Chondrocyte (in vitro differentiated cells): ENCODE measurements around the gene TFPI. TPM values are rescaled to one million over a fixed set of nuclear protein-coding genes. Genes with fewer than 3 reads are reported as not detected.

Source experiments
- DNase-seq: peaks from one replicate; pipeline ENCODE4 v3.0.0; 2021; ENCODE audit warnings: mixed read lengths, low spot score
- H3K27ac Mint-ChIP-seq: one replicate; pipeline ENCODE4 v1.8.0; 2021; ENCODE audit warnings: mild to moderate bottlenecking, moderate library complexity, mixed read lengths; ENCODE audit not compliant: unreplicated experiment
- H3K27me3 Mint-ChIP-seq: 2 replicates; pipeline ENCODE4 v1.8.0; 2021; ENCODE audit warnings: low read depth, mixed read lengths
- H3K36me3 Mint-ChIP-seq: 2 replicates; pipeline ENCODE4 v1.8.0; 2021; ENCODE audit warnings: low read depth, mixed read lengths
- H3K4me1 Mint-ChIP-seq: 2 replicates; pipeline ENCODE4 v1.8.0; 2021; ENCODE audit warnings: low read depth, mild to moderate bottlenecking, mixed read lengths
- H3K4me3 Mint-ChIP-seq: one replicate; pipeline ENCODE4 v1.8.0; 2021; ENCODE audit warnings: mild to moderate bottlenecking, moderate library complexity, mixed read lengths; ENCODE audit not compliant: unreplicated experiment
- H3K9me3 Mint-ChIP-seq: 2 replicates; pipeline ENCODE4 v1.8.0; 2021; ENCODE audit warnings: low read depth, mixed read lengths
- CTCF ChIP-seq: fragments of 200-600 bp; sonication (generic); IDR thresholded peaks from 2 replicates; pipeline ENCODE4 v1.5.0; 2021; ENCODE audit warnings: antibody characterized with exemption, mild to moderate bottlenecking, moderate library complexity
- total RNA-seq: library from RNA; stranded (reverse); gene quantifications from 3 replicates; pipeline ENCODE4 v1.2.1, GENCODE V29; 2021

Gene TFPI
- total RNA-seq, 1 donor from 2014 or later: 161 TPM

- no peaks in the 10 kb centered on the region for H3K9me3 Mint-ChIP-seq
- no peak for TF ChIP-seq CTCF
- H3K27me3 Mint-ChIP-seq: no peaks in the 10 kb centered on the region
- no peak for DNase-seq
- H3K4me3 Mint-ChIP-seq: no peak overlapping the region
- peak overlapping the region; percentile 1 for H3K27ac Mint-ChIP-seq
- H3K36me3 Mint-ChIP-seq: peaks cover 1% of the 10 kb centered on the region
- peaks cover 14% of the 10 kb centered on the region for H3K4me1 Mint-ChIP-seq
Measured at GRCh38 chr2:187586011-187586641, 31.9 kb upstream of the TFPI start.

GRCh38 chr2:187581125-187581896 is 27.1 kb upstream of the TFPI start:
- H3K27ac Mint-ChIP-seq: peak overlapping the region; percentile 41
- no peaks in the 10 kb centered on the region for H3K27me3 Mint-ChIP-seq
- peak; percentile 87 for TF ChIP-seq CTCF
- H3K36me3 Mint-ChIP-seq: no peaks in the 10 kb centered on the region
- H3K4me3 Mint-ChIP-seq: peak overlapping the region; percentile 71
- H3K4me1 Mint-ChIP-seq: peaks cover 15% of the 10 kb centered on the region
- no peaks in the 10 kb centered on the region for H3K9me3 Mint-ChIP-seq
- no peak for DNase-seq

GRCh38 chr2:187580462-187581124 is 26.4 kb upstream of the TFPI start:
- peak overlapping the region; percentile 23 for H3K4me3 Mint-ChIP-seq
- no peaks in the 10 kb centered on the region for H3K27me3 Mint-ChIP-seq
- no peaks in the 10 kb centered on the region for H3K9me3 Mint-ChIP-seq
- DNase-seq: no peak
- TF ChIP-seq CTCF: peak; percentile 79
- H3K4me1 Mint-ChIP-seq: peaks cover 14% of the 10 kb centered on the region
- peak overlapping the region; percentile 78 for H3K27ac Mint-ChIP-seq
- no peaks in the 10 kb centered on the region for H3K36me3 Mint-ChIP-seq

GRCh38 chr2:187577310-187577709 is 23.1 kb upstream of the TFPI start:
- no peak for DNase-seq
- Mint-ChIP-seq H3K9me3 (peaks cover 10% of the 10 kb centered on the region), H3K36me3 (peaks cover 1% of the 10 kb centered on the region), H3K27ac (no peak overlapping the region), H3K4me3 (no peak overlapping the region), H3K4me1 (peaks cover 24% of the 10 kb centered on the region), H3K27me3 (no peaks in the 10 kb centered on the region)
- peak; percentile 41 for TF ChIP-seq CTCF

- no peak overlapping the region for H3K4me3 Mint-ChIP-seq
- peaks cover 1% of the 10 kb centered on the region for H3K36me3 Mint-ChIP-seq
- DNase-seq: no peak
- no peaks in the 10 kb centered on the region for H3K27me3 Mint-ChIP-seq
- H3K9me3 Mint-ChIP-seq: peaks cover 13% of the 10 kb centered on the region
- no peak for TF ChIP-seq CTCF
- peaks cover 24% of the 10 kb centered on the region for H3K4me1 Mint-ChIP-seq
- no peak overlapping the region for H3K27ac Mint-ChIP-seq
Measured at GRCh38 chr2:187576906-187577305, 22.7 kb upstream of the TFPI start.
